HG02571 (cell line): Measurements from ENCODE around the gene ZFHX3.

Experiments used
- ATAC-seq: cut with Tn5 transposase; IDR thresholded peaks from one replicate; pipeline ENCODE4 v1.9.1; 2021; ENCODE audit warnings: mild to moderate bottlenecking, moderate library complexity; ENCODE audit not compliant: unreplicated experiment

Gene ZFHX3

DNA sequence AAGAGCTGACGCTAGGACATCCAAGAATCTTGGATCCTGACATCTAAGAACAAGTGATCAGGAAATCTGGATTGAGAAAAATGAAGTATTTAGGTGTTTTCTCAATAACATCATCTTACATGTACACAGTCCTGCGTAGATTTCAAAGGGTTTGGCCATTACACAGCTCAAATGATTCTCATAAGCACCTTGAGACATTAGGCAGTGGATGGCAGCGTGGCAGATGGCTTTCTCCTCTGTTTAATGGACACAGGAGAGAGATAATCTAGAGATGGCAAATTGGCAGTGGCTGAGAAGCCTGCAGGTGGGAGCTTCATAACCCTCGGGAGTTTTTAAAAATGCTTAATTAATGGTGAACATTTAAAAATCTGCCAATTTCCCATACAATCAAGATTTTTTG is 137.5 kb downstream of the ZFHX3 start:
- ATAC-seq: no peak

DNA sequence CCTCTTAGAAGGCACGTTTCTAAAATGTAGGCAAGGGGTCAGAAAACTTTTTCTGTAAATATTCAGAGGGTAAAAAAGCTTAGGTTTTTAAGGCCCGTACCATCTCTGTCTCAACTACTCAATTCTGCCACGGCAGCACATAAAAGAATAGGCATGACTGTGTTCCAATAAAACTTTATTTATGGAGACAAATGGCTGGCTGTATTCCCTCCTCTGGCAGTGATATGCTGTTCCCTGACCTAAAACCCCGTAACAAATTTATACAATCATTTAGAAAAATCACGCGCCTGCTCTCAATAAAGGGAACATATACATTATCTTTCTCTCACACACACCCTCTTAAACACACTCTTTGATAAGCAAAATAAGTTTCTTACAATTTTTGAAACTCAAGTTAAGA is 138.7 kb downstream of the ZFHX3 start:
- ATAC-seq: no peak

DNA sequence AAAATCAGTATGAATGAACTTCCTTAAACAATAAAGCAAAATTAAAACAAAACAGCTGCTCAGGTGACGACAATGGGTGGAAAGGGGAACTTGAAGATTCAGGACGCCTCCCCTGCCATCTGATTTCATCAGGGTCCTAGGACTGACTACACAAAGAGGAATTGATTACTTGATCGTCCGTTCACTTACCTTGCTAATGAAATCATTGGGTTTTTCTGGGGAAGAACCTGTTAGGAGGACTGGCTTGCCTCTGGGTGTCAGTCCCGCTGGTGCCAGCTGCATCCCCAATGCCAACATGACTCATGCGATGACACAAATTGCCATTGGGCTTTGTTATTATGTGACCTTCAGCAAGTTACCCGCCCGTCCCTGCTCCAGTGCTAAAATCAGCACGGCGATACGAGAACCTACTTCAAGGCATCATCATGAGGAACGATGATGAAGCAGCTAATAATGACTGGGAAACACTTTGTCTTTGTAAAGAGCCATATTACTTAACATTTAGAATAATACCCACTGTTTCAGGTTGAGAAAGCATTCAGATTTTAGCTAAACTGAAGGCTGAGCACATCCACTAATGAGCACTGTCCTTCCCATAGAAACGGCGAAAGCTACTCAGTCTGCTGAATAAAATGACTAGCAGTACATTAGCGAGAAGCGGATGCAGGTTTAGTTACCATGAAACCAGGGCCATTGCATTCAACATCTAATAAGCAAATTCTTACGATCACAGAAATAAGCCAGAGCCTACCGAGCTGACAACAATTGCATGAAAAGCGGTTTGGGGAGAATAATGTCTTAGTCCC is 139.4 kb downstream of the ZFHX3 start:
- ATAC-seq: no peak

DNA sequence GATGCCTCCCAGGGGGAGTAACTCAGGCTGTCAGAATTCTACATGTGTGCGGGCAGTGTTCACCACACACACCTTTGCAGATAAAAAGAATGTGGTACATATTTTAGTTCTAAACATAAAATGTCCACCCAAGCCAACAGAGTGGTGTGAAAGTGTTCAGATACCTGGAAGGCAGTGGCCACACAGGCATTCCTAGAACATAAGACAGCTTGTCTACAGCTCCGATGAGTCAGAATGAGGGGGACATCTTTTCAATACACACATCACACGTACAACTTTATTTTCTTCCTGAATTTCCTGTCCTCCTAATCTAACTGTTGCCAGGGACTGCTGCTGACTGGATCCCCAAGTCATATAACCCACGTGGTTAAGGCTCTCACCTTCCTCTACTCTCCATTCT is 142.3 kb downstream of the ZFHX3 start:
- ATAC-seq: no peak

DNA sequence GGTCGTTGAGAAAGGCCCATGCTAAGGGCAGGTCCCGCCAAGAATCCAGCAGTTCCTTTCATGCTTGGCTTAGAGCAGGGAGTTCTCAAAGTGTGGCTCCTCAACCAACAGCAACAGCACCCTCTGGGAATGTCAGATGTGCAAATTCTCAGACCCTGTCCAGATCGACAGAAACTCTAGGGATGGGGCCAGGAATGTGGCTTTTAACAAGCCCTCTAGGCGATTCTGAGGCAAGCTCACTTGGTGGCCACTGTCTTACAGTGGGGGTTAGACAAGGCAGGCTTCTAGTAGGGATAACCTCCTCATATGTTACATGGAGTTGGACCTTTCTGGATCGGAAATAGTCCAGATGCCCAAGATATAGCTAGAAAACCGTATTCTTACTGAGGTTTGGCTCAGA is 144.8 kb downstream of the ZFHX3 start:
- ATAC-seq: no peak

DNA sequence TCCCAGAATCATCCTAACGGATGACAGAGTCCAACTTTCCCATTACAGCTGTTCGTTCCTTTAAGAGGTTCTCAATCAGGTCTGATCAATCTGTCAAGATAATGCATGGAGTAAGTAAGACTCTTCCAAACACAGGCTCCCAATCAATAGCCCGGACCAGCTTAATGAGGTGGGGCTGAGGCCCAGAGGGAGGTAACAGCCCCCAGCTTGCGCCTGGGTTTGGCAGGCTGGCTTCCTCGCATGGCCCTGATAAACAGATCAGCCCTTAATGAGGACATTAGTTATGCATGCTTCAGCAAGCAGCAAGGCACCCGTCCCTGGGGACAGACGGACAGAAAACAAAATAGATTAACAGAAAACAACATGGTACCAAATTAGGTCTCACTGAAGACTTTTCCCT is 145.7 kb downstream of the ZFHX3 start:
- no peak for ATAC-seq

DNA sequence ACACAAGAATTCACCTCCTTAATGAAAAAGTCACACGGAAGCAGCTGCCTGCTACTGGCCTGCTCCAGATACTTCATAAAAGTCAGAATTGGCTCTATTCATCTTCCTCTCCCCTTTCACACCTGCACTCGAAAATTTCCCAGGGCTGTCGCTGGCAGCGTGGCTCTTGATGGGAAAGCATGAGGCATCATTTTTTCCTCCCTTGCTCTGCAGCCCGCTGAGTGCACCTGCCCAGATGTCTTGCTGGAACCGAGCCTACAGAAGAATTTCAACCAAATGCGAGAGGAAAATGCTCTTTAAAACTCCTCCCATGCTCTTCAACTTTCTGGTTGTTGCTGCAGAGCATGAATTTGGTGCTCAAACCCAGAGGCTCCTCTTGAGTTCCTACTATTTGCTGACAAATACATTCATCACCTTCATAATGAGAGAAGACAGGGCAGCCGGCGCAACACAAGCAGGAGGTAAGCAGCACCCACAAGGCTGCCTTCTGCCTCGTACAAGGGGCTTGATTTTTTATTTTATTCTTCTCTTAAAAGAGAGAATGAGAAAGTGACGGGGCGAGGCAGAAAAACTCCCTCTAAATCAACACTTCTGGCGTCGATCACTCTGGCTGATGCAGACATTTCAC is 146.8 kb downstream of the ZFHX3 start:
- no peak for ATAC-seq

DNA sequence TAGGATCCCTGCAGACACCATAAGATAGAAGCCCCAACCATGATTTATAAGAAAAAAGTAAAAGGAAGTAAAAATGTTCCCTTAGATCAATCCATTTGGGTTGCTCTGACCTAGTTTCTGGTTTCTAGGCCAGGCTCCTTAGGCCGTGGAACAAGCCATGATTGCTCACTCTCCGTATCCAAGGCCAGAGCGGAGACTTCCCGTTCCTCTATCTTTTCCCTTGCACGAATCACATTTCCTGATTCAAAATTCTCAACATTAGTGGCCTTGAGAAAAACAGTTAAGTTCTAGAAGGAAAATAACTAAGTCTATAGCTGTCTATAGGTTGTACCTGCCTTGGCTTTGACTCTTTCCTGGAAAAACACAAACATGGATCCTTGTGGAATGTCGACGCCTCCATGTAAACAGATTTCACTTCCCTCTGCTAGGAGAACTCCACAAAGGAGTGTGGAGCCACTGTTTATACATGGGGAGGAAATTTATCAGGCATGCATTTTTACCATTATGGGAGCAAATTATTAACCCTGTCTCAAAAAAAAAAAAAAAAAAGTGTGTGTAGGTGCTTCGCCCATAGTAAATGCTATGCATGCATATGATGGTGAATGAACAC is 149.6 kb downstream of the ZFHX3 start:
- no peak for ATAC-seq

DNA sequence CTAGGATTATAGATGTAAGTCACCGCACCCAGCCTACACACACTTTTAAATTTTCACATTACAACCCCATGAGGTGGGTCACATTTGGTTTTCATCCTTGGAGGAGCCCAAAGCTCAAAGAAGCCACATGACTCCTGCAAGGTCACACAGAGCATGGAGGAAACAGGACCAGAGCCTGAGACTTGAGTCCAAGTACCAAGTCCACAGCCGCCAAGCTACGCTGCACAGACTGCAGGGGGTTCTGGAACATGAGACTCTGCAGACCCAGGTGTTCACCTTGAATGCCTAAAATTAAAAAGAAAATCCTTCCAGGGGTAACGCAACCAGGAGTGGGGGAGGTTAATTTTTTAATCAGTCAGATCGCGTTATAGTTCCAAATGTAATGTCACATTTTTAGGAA is 150.2 kb downstream of the ZFHX3 start:
- no peak for ATAC-seq

DNA sequence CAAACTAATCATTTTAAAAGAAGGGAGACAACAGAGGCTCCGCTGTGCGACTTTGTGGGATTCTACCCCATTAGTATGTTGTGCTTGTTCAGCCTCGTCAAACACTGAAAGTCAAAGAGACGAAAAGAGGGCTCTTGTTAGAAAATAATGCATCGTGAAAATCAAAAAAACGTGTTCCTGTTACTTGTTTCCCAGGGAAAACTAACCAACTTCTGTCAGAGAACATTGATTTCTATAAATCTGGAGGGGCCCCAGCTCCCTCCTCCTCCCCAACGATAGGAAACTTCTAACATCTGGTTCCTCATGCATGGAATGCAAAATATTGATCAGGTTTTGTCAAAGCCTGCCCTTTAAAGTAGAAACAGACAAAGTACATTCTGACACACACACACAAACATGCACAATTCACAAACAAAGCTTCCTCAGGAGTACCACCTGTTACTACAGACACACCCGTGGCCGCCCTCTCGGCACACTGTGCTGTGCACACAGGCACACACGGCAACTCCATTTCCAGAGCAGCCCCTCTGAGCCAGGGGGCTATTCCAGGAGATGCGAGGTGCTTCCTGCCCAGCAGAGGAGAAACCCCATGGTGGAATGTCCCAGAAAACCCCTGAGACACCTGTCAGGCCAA is 151.3 kb downstream of the ZFHX3 start:
- no peak for ATAC-seq

DNA sequence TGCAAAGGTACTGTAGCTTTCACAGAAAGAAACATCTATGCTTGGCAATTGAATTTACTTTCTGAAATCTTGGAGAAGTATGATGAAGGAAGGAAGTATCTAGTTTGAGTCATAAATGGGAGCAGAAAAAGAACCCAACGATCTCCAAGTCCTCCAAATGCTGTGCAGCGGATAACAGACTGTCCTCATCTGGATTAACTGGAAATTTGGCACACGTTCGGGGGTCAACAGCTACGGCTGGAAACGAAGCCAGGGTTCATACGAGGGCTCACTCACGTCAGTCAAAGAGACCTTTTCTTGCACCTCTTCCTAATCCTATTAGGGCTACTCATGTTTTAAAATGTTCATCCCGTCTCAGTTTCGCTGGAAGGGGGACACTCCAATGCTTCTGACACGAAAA is 152.0 kb downstream of the ZFHX3 start:
- ATAC-seq: no peak

DNA sequence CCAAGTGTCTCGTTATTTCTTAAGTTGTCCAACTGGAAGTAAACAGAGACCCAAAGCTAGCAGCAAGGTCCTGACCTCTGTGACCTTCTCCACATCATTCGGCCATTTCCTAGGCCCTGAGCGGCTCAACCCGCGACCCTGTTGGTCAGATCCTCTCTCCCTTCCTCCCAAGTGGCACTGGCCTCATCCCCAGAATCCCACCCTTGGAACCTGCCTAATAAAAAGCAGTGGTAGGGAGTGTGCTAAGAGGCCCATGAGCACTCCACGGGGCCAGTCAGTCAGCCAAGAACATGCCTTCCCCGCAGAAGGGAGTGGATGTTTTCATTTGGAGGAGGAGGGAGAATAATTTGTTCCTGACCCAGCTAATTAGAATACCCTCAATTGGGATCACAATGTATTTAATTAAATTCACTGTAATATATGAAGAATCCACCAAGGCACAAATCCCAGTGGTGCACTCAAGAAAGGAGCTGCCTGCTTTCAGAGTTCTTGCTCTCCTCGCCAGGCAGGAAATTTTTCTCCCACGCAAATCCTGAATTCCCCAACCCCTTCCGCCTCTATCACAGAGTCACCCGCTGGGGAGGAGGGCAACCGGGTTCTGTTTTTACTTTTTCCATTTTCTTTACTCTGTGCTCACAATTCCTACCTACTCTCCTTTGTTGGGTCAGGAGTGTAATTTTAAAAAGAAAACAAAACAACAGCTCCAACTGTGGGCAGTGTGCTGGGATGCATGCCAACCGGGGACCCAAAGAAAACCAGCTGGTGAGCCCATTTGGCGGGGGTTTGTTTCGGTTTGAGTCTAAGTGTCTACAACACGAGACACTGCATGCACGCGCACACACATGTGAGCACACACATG is 153.4 kb downstream of the ZFHX3 start:
- ATAC-seq: no peak

DNA sequence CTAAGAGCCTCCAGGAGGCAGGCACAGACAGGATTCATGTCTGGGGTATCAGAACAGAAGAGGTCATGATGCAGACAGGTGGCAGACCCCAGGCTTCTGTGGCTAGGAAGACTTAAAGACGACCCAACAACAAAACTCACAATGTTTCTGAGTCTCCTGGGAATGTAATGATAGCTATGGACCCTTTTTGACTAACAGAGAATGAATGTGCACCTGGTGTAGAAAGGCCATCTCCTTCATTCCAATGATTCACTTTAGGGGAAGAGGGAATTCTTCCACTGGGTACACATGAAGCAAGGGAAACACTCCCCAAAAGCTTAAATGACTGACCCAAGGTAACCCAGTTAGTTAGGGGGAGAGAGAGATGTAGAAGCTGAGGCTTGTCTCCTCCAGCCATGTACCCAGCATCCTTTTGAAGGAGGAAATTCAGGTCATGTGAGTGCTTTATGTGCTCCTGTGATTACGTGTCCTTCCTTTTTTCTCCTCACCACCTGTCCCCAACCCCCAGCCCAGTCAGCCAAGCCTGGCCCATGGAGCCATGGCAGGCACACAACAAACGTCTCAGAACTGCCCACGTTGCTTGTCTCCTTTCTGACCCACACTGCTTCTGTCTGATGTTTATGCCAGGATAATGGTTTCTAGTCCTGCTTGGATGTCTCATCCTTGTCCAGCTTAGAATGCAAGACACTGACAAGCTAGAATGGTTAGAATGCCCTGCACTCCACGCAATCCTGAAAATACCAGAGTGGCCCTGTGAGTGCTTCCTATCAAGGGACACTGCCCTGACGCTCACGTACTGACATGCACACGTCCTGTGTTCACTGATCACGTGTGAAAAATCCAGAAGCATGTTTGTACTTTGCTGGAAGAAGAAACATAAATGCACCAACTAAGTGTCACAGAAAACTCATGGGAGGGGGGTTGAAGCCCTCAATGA is 156.4 kb downstream of the ZFHX3 start:
- no peak for ATAC-seq

DNA sequence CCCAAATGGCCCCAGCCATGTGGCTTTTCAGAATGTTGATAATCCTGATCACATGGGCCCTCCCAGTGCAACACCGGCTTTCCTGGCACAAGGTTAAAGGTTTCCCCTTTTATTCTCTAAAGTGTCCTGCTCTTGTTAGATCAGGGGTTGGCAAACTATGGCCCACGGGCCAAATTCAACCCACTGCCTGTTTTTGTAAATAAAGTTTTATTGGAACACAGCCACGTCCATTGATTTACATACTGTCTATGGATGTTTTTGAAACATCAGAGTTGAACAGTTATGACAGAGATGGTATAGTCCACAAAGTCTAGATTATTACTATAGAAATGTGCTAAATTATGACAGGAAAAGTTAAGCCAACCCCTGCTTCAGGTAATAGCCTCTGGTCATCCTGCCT is 157.3 kb downstream of the ZFHX3 start:
- no peak for ATAC-seq

DNA sequence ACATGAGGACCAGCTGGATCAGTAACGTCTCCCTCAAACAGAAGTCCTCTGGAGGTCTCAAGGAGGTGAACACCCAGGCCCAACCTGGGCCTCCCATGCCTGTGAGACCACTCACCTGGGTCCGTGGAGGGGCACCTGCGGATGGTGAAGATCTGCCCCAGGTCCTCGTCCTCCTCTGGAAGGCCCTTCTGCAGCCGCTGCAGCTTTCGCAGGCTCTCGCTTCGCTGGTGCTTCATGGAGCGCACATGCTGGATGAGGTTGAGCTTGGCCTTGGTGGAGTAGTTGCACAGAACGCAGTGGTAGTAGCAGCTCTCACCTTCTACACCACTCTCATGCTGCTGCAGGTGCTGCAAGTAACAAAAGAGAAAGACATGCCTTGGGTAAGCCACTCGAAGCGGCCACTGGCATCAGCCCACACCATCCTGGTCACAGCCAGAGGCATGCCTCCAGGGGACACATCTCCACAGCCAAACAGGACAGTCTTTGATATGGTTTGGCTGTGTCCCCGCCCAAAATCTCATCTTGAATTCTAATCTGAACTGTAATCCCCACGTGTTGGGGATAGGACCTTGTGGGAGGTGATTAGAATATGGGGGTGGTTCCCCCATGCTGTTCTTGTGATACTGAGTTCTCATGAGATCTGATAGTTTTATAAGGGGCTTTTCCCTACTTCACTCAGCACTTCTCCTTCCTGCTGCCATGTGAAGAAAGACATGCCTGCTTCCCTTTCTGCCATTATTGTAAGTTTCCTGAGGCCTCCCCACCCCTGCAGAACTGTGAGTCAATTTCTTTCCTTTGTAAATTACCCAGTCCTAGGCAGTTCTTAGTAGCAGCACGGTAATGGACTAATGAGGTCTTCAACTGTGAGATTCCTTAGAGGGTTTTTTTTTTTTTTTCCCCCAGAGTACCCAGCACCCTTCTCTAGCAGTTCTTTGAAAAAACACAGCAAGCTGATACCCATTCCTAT is 158.0 kb downstream of the ZFHX3 start:
- no peak for ATAC-seq

DNA sequence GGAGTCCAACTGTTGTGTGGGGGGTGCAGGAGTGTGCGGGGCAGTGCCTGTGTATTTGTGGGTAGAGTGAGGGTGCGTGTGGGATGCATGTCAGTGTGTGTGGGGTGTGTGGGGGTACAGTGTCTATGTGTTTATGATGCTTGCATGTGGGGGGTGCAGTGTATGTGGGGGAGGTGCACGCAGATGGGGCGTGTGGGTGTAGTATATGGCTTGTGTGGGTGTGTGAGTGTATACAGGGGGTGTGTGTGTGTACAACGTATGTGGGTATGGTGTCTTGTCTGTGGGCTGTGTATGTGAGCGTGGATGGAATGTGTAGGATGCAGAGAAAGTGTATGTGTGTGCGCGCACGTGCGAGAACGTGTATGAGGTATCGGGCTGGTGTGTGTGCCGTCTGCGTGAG is 160.4 kb downstream of the ZFHX3 start:
- no peak for ATAC-seq

DNA sequence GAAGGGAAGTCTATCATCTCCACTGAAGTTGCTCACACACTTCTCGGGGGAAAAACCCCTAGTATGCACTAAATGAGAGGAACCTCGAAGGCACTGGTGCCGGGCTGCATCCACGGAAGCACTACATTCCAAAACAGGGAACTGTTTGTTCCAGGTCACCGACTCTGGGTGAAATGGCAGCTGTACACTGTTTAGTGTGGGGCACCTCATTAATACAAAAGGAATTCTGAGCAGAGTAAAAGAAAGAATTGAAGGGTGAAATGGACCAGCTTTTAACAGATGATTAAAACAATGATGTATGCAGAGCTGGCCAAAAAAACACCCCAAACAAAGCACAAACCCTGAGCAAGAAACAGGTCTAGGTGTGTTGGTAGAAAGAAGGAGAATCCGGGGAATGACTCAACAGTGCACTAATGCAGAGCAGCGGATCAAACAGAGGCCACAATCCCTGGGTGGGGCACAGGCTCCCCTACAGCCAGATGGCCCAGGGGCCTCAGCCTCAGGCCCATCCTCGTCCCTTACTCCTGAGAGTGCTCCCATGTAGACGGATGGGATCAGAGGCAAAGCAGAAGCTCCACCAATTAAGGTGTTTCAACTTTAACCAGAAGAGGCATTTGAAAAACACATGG is 161.5 kb downstream of the ZFHX3 start:
- ATAC-seq: no peak

DNA sequence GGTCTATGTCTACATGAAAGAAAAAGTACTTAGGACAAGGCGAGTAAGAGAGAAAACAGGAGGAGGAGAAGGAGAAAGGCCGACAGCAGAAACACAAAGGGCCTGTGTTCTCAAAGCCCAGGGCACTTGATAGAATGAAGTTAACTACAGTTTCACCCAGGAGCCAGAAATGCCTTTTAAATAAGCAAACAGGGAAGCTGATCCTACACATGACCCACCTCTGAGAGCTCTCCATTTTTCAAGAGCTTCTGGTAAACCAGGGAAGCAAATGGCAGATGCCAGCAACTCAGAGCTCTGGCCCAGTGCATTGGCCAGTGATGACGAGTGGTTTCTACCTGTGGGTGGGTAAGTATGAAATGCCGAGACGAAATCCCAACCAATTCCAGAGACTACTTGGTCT is 163.4 kb downstream of the ZFHX3 start:
- ATAC-seq: no peak
